GM12801 (cell line): ENCODE data around the gene KDM2A.

Experiments
- CTCF ChIP-seq: IDR thresholded peaks from one replicate; pipeline ENCODE4 v1.5.1; 2011; ENCODE audit warnings: control low read depth; ENCODE audit not compliant: insufficient read length; ENCODE audit errors: extremely low read depth

The KDM2A gene

GRCh38 chr11:67237574-67237973 lies 118.5 kb downstream of the KDM2A start:
- no peak for TF ChIP-seq CTCF

GRCh38 chr11:67238894-67239782 lies 120.1 kb downstream of the KDM2A start:
- TF ChIP-seq CTCF = no peak

- no peak for TF ChIP-seq CTCF
Measured at GRCh38 chr11:67239783-67240575, 120.9 kb downstream of the KDM2A start.

- no peak for TF ChIP-seq CTCF
Measured at GRCh38 chr11:67240576-67241389, 121.7 kb downstream of the KDM2A start.

GRCh38 chr11:67242548-67242947 lies 123.5 kb downstream of the KDM2A start:
- no peak for TF ChIP-seq CTCF

GRCh38 chr11:67243051-67243450 lies 124.0 kb downstream of the KDM2A start:
- TF ChIP-seq CTCF = no peak

- TF ChIP-seq CTCF = no peak
Measured at GRCh38 chr11:67245046-67245445, 126.0 kb downstream of the KDM2A start.
